Left forelimb (tissue), 1 donor: Measurements from ENCODE around the gene BTNL8.
A peak's percentile ranks its signal among the peaks of the same experiment; 100 is the strongest.

Experiments
- DNase-seq: peaks from one replicate; pipeline ENCODE4 v3.0.0-alpha.2; 2018; ENCODE audit warnings: low spot score

BTNL8 gene

GRCh38 chr5:180898621-180899246 lies at the start of gene BTNL8:
TSS of gene BTNL8 (plus strand) at chr5:180899159. CDS start at chr5:180899311, 152 bp downstream.
- no peak for DNase-seq

- DNase-seq, result no peak
These were observed 49.1 kb upstream of the BTNL8 start for GRCh38 chr5:180849827-180850226.

GRCh38 chr5:180850434-180851078 lies 48.4 kb upstream of the BTNL8 start:
- DNase-seq, result no peak

GRCh38 chr5:180852495-180852894 lies 46.5 kb upstream of the BTNL8 start:
- no peak for DNase-seq

GRCh38 chr5:180853121-180853847 lies 45.7 kb upstream of the BTNL8 start:
- DNase-seq, result no peak

GRCh38 chr5:180853848-180854176 lies 45.1 kb upstream of the BTNL8 start:
- DNase-seq, result no peak

- no peak for DNase-seq
These were observed 40.4 kb upstream of the BTNL8 start for GRCh38 chr5:180858586-180858985.

- DNase-seq, result no peak
These were observed 38.6 kb upstream of the BTNL8 start for GRCh38 chr5:180860273-180860886.

GRCh38 chr5:180860887-180861822 lies 37.8 kb upstream of the BTNL8 start, which contains the start of gene ZFP62:
TSS of gene ZFP62 (minus strand) at chr5:180861276. CDS start at chr5:180861219, 57 bp downstream.
- DNase-seq, result peak; percentile 93

- no peak for DNase-seq
These were observed 36.3 kb upstream of the BTNL8 start for GRCh38 chr5:180862645-180863044.

GRCh38 chr5:180865981-180866695 lies 32.8 kb upstream of the BTNL8 start:
- no peak for DNase-seq

GRCh38 chr5:180866985-180867384 lies 32.0 kb upstream of the BTNL8 start:
- DNase-seq, result no peak

GRCh38 chr5:180868960-180869359 lies 30.0 kb upstream of the BTNL8 start:
- DNase-seq, result no peak

- DNase-seq, result no peak
These were observed 29.4 kb upstream of the BTNL8 start for GRCh38 chr5:180869587-180869986.

GRCh38 chr5:180870276-180871068 lies 28.5 kb upstream of the BTNL8 start:
- no peak for DNase-seq

- DNase-seq, result no peak
These were observed 26.5 kb upstream of the BTNL8 start for GRCh38 chr5:180872419-180872818.

- DNase-seq, result no peak
These were observed 25.1 kb upstream of the BTNL8 start for GRCh38 chr5:180873615-180874520.

GRCh38 chr5:180874804-180875582 lies 24.0 kb upstream of the BTNL8 start:
- no peak for DNase-seq
